Measurements from ENCODE around the gene LMAN1L.

LMAN1L gene

GRCh38 chr15:74845581-74845980, 32.9 kb downstream of the LMAN1L start:
- DNase-seq (ENCODE audit: low read depth): no peak
- H3K4me3 ChIP-seq (ENCODE audit: low read depth, low read length): no peak overlapping the region
- TF ChIP-seq CTCF (IDR thresholded peaks at IDR 0.05; ENCODE audit: low read depth, low read length, missing control alignments): no peak

- TF ChIP-seq CTCF (IDR thresholded peaks at IDR 0.05; ENCODE audit: low read depth, low read length, missing control alignments): no peak
- DNase-seq (ENCODE audit: low read depth): no peak
- no peak overlapping the region for H3K4me3 ChIP-seq (ENCODE audit: low read depth, low read length)
Measured at GRCh38 chr15:74847432-74847831, 34.8 kb downstream of the LMAN1L start.

GRCh38 chr15:74850393-74850792, 37.8 kb downstream of the LMAN1L start:
- no peak for TF ChIP-seq CTCF (IDR thresholded peaks at IDR 0.05; ENCODE audit: low read depth, low read length, missing control alignments)
- H3K4me3 ChIP-seq (ENCODE audit: low read depth, low read length): no peak overlapping the region
- DNase-seq (ENCODE audit: low read depth): no peak

GRCh38 chr15:74851960-74852359, 39.3 kb downstream of the LMAN1L start:
- DNase-seq (ENCODE audit: low read depth): no peak
- no peak for TF ChIP-seq CTCF (IDR thresholded peaks at IDR 0.05; ENCODE audit: low read depth, low read length, missing control alignments)
- H3K4me3 ChIP-seq (ENCODE audit: low read depth, low read length): no peak overlapping the region

GRCh38 chr15:74854453-74855022, 41.9 kb downstream of the LMAN1L start:
- TF ChIP-seq CTCF (IDR thresholded peaks at IDR 0.05; ENCODE audit: low read depth, low read length, missing control alignments): no peak
- H3K4me3 ChIP-seq (ENCODE audit: low read depth, low read length): no peak overlapping the region
- DNase-seq (ENCODE audit: low read depth): no peak

GRCh38 chr15:74855857-74856256, 43.2 kb downstream of the LMAN1L start:
- TF ChIP-seq CTCF (IDR thresholded peaks at IDR 0.05; ENCODE audit: low read depth, low read length, missing control alignments): no peak
- no peak overlapping the region for H3K4me3 ChIP-seq (ENCODE audit: low read depth, low read length)
- no peak for DNase-seq (ENCODE audit: low read depth)

GRCh38 chr15:74856537-74856936, 43.9 kb downstream of the LMAN1L start:
- no peak for TF ChIP-seq CTCF (IDR thresholded peaks at IDR 0.05; ENCODE audit: low read depth, low read length, missing control alignments)
- no peak overlapping the region for H3K4me3 ChIP-seq (ENCODE audit: low read depth, low read length)
- DNase-seq (ENCODE audit: low read depth): no peak
